ENCODE measurements around the gene PDIK1L. TPM values are rescaled to one million over a fixed set of nuclear protein-coding genes. Genes with fewer than 3 reads are reported as not detected.

PDIK1L gene
- total and polyA plus RNA-seq, 9 of the 15 experiments (the other 6 are each of a cell fraction or from before 2014, with no cell fraction given), result 12.8 to 30.2 (median 21.5) TPM

DNA sequence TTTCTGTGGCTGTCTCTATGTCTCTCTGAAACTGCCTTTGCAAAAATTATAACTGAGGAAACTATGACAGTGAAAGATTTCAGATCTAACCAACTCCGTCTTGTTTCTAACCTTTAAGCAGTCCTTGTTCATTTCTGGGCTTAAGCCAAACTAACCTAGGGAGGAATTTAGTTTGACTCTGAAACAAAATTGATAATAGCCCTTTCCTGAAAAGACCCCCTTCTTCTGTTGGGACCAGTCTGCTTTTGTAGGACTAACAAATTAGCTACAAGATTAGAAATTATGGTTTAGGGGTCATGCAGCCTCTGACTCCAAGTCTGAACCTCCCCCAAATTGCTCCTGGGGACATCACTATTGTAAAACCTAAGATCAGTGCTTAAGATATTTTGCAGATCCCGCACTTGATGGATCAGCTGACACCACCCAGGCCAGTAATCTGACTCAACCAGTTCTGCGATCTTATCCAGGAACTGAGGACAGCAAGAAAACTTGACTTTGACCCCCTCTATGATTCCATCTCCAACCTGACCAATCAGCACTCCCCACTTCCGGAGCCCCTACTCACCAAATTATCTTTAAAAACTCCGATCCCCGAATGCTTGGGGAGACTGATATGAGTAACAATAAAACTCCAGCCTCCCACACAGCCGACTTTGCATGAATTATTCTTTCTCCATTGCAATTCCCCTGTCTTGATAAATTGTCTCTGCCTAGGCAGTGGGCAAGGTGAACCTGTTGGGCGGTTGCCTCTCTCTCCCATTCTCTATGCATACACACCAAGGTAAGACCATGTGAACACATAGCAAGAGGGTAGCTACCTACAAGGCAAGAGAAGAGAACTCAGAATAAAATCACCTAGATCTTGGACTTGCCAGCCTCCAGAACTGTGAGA is 33.1 kb upstream of the PDIK1L start (continued):
- TF ChIP-seq, protein P1, sequence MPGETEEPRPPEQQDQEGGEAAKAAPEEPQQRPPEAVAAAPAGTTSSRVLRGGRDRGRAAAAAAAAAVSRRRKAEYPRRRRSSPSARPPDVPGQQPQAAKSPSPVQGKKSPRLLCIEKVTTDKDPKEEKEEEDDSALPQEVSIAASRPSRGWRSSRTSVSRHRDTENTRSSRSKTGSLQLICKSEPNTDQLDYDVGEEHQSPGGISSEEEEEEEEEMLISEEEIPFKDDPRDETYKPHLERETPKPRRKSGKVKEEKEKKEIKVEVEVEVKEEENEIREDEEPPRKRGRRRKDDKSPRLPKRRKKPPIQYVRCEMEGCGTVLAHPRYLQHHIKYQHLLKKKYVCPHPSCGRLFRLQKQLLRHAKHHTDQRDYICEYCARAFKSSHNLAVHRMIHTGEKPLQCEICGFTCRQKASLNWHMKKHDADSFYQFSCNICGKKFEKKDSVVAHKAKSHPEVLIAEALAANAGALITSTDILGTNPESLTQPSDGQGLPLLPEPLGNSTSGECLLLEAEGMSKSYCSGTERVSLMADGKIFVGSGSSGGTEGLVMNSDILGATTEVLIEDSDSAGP (CRISPR knock-in tag; IDR thresholded peaks at IDR 0.05), result no peak
- TF ChIP-seq ZNF639 (CRISPR knock-in tag; conservative IDR thresholded peaks at IDR 0.05 in 1 of 2, IDR thresholded peaks at IDR 0.05 in 1 of 2) (peak in 1 of 2 experiments; percentile 42; a peak in 1 of 4 replicates), CBFA2T3 (IDR thresholded peaks at IDR 0.05) (peak; percentile 78), TAF7 (tag; IDR thresholded peaks at IDR 0.05) (no peak)
- TF ChIP-seq, protein P2, sequence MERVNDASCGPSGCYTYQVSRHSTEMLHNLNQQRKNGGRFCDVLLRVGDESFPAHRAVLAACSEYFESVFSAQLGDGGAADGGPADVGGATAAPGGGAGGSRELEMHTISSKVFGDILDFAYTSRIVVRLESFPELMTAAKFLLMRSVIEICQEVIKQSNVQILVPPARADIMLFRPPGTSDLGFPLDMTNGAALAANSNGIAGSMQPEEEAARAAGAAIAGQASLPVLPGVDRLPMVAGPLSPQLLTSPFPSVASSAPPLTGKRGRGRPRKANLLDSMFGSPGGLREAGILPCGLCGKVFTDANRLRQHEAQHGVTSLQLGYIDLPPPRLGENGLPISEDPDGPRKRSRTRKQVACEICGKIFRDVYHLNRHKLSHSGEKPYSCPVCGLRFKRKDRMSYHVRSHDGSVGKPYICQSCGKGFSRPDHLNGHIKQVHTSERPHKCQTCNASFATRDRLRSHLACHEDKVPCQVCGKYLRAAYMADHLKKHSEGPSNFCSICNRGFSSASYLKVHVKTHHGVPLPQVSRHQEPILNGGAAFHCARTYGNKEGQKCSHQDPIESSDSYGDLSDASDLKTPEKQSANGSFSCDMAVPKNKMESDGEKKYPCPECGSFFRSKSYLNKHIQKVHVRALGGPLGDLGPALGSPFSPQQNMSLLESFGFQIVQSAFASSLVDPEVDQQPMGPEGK (CRISPR knock-in tag; IDR thresholded peaks at IDR 0.05; ENCODE audit: borderline replicate concordance), result no peak
